Measurements from ENCODE around the gene TULP3.

- TF ChIP-seq POLR2A (IDR thresholded peaks at IDR 0.05; ENCODE audit: extremely low read depth, insufficient read length) (no peak), CTCF (IDR thresholded peaks at IDR 0.05; ENCODE audit: low read depth, low read length) (no peak), MYC (IDR thresholded peaks at IDR 0.05; ENCODE audit: low read depth, low read length) (no peak), MAX (IDR thresholded peaks at IDR 0.05; ENCODE audit: low read depth, low read length) (no peak)
Measured at GRCh38 chr12:2860170-2860569, 30.5 kb upstream of the TULP3 start.

All from NB4 (cell line).